OCI-LY3 (cell line): ENCODE measurements around the gene DCTN4.

Experiments used
- H2AFZ ChIP-seq: fragments of 200-600, 300-600 bp; shearing (Covaris generic); 2 replicates; pipeline ENCODE4 v1.6.0; 2014; ENCODE audit warnings: antibody characterized with exemption, low read depth, low read length
- H3K27ac ChIP-seq: fragments of 200-600, 300-600 bp; sonication (generic); 2 replicates; pipeline ENCODE4 v1.5.1; 2014; ENCODE audit warnings: mild to moderate bottlenecking, low read length, moderate library complexity, mixed read lengths
- H3K27me3 ChIP-seq: fragments of 200-600, 300-600 bp; sonication (generic); 2 replicates; pipeline ENCODE4 v1.6.1; 2014; ENCODE audit warnings: low read depth, low read length, mixed read lengths
- H3K36me3 ChIP-seq: fragments of 200-600, 300-600 bp; sonication (generic); replicated peaks from 2 replicates; pipeline ENCODE3; 2014; ENCODE audit warnings: low read depth, low read length, mixed read lengths
- H3K4me1 ChIP-seq: fragments of 300-600, 200-600 bp; sonication (generic); 2 replicates; pipeline ENCODE4 v1.6.1; 2014; ENCODE audit warnings: low read length, mixed read lengths
- H3K4me2 ChIP-seq: fragments of 200-600, 300-600 bp; sonication (generic); 2 replicates; pipeline ENCODE4 v1.6.1; 2014; ENCODE audit warnings: low read length, mixed read lengths
- H3K4me3 ChIP-seq: fragments of 300-600, 200-600 bp; sonication (generic); 2 replicates; pipeline ENCODE4 v1.5.1; 2014; ENCODE audit warnings: antibody characterized with exemption, mild to moderate bottlenecking, low read length, moderate library complexity
- H3K79me2 ChIP-seq: fragments of 300-600, 200-600 bp; shearing (Covaris generic); 2 replicates; pipeline ENCODE4 v1.6.1; 2014; ENCODE audit warnings: mild to moderate bottlenecking, low read length, mixed read lengths
- H3K9ac ChIP-seq: fragments of 300-600, 200-600 bp; shearing (Covaris generic); 2 replicates; pipeline ENCODE4 v1.6.0; 2014; ENCODE audit warnings: mild to moderate bottlenecking, low read length, moderate library complexity
- H3K9me3 ChIP-seq: fragments of 200-600, 300-600 bp; shearing (Covaris generic); 2 replicates; pipeline ENCODE4 v1.6.1; 2014; ENCODE audit warnings: low read length, mixed read lengths; ENCODE audit not compliant: insufficient read depth
- H4K20me1 ChIP-seq: fragments of 200-600, 300-600 bp; sonication (generic); 2 replicates; pipeline ENCODE4 v1.6.1; 2016; ENCODE audit warnings: low read length, mixed read lengths; ENCODE audit not compliant: insufficient read depth
- CTCF ChIP-seq: fragments of 200-600, 300-600 bp; sonication (generic); IDR thresholded peaks from 2 replicates; pipeline ENCODE4 v1.5.1; 2014; ENCODE audit warnings: antibody characterized with exemption, low read length, low read depth
- EZH2phosphoT487 ChIP-seq: fragments of 200-600 bp; shearing (Covaris generic); IDR thresholded peaks from 2 replicates; pipeline ENCODE4 v1.6.1; 2018; ENCODE audit warnings: antibody characterized with exemption, mixed run types, low read depth

The DCTN4 gene

GRCh38 chr5:150778088-150778516 is 19.3 kb upstream of the DCTN4 start:
- no peaks in the 10 kb centered on the region for H3K4me1 ChIP-seq
- H4K20me1 ChIP-seq: no peaks in the 10 kb centered on the region
- H3K27ac ChIP-seq: no peak overlapping the region
- H3K36me3 ChIP-seq: no peaks in the 10 kb centered on the region
- no peak overlapping the region for H3K4me3 ChIP-seq
- TF ChIP-seq EZH2phosphoT487: no peak
- TF ChIP-seq CTCF: no peak
- no peak overlapping the region for H3K9ac ChIP-seq
- no peaks in the 10 kb centered on the region for H3K27me3 ChIP-seq
- no peaks in the 10 kb centered on the region for H3K79me2 ChIP-seq
- H3K9me3 ChIP-seq: no peaks in the 10 kb centered on the region
- H2AFZ ChIP-seq: no peak overlapping the region
- no peak overlapping the region for H3K4me2 ChIP-seq

- Histone ChIP-seq H3K9me3 (no peaks in the 10 kb centered on the region), H3K27me3 (no peaks in the 10 kb centered on the region), H3K27ac (no peak overlapping the region), H3K79me2 (no peaks in the 10 kb centered on the region), H3K9ac (no peak overlapping the region), H3K4me2 (no peak overlapping the region), H3K4me1 (no peaks in the 10 kb centered on the region), H2AFZ (no peak overlapping the region), H3K4me3 (no peak overlapping the region), H4K20me1 (no peaks in the 10 kb centered on the region), H3K36me3 (no peaks in the 10 kb centered on the region)
- TF ChIP-seq EZH2phosphoT487: no peak
- TF ChIP-seq CTCF: no peak
These were observed 18.9 kb upstream of the DCTN4 start for GRCh38 chr5:150777685-150778084.

- H2AFZ ChIP-seq: no peak overlapping the region
- H3K36me3 ChIP-seq: no peaks in the 10 kb centered on the region
- H3K9ac ChIP-seq: no peak overlapping the region
- no peaks in the 10 kb centered on the region for H4K20me1 ChIP-seq
- no peaks in the 10 kb centered on the region for H3K9me3 ChIP-seq
- H3K79me2 ChIP-seq: no peaks in the 10 kb centered on the region
- no peak overlapping the region for H3K27ac ChIP-seq
- no peaks in the 10 kb centered on the region for H3K4me1 ChIP-seq
- no peak for TF ChIP-seq EZH2phosphoT487
- no peak for TF ChIP-seq CTCF
- H3K27me3 ChIP-seq: no peaks in the 10 kb centered on the region
- H3K4me3 ChIP-seq: no peak overlapping the region
- H3K4me2 ChIP-seq: no peak overlapping the region
These were observed 15.3 kb upstream of the DCTN4 start for GRCh38 chr5:150774145-150774544.

GRCh38 chr5:150771034-150771795 is 12.4 kb upstream of the DCTN4 start:
- Histone ChIP-seq H3K27me3 (no peaks in the 10 kb centered on the region), H3K36me3 (no peaks in the 10 kb centered on the region), H2AFZ (no peak overlapping the region), H3K27ac (no peak overlapping the region), H3K4me2 (no peak overlapping the region), H3K9me3 (no peaks in the 10 kb centered on the region), H4K20me1 (no peaks in the 10 kb centered on the region), H3K4me1 (no peaks in the 10 kb centered on the region), H3K9ac (no peak overlapping the region), H3K4me3 (no peak overlapping the region), H3K79me2 (no peaks in the 10 kb centered on the region)
- no peak for TF ChIP-seq CTCF
- no peak for TF ChIP-seq EZH2phosphoT487
